Neural progenitor cell (in vitro differentiated cells): ENCODE measurements around the gene FAM83E. TPM values are rescaled to one million over a fixed set of nuclear protein-coding genes. Genes with fewer than 3 reads are reported as not detected.
A peak's percentile ranks its signal among the peaks of the same experiment; 100 is the strongest.

Source experiments
- DNase-seq: peaks from one replicate; pipeline ENCODE4 v3.0.0-alpha.2; 2016; ENCODE audit warnings: low spot score
- H2AFZ ChIP-seq: fragments of 200-600 bp; sonication (generic); replicated peaks from 2 replicates; pipeline ENCODE4 v1.6.1; 2016; ENCODE audit warnings: antibody characterized with exemption
- H3F3A ChIP-seq: fragments of 200-600 bp; sonication (generic); 2 replicates; pipeline ENCODE4 v1.6.1; 2016; ENCODE audit warnings: antibody characterized with exemption, low read depth
- H3K27ac ChIP-seq: fragments of 200-600 bp; sonication (generic); 2 replicates; pipeline ENCODE4 v1.5.1; 2016; ENCODE audit warnings: mild to moderate bottlenecking
- H3K27me3 ChIP-seq: fragments of 200-600 bp; sonication (generic); 2 replicates; pipeline ENCODE4 v1.6.1; 2016; ENCODE audit warnings: mild to moderate bottlenecking, moderate library complexity
- H3K36me3 ChIP-seq: fragments of 200-600 bp; sonication (generic); 2 replicates; pipeline ENCODE4 v1.5.1; 2016
- H3K4me1 ChIP-seq: fragments of 200-600 bp; sonication (generic); 2 replicates; pipeline ENCODE4 v1.6.1; 2016; ENCODE audit warnings: mixed run types
- H3K4me2 ChIP-seq: fragments of 200-600 bp; sonication (generic); 2 replicates; pipeline ENCODE4 v1.6.1; 2016
- H3K4me3 ChIP-seq: fragments of 200-600 bp; sonication (generic); 2 replicates; pipeline ENCODE4 v1.5.1; 2016
- H3K79me2 ChIP-seq: fragments of 200-600 bp; sonication (generic); 2 replicates; pipeline ENCODE4 v1.6.1; 2016; ENCODE audit warnings: low read depth
- H3K9ac ChIP-seq: fragments of 200-600 bp; sonication (generic); 2 replicates; pipeline ENCODE4 v1.6.1; 2016
- H3K9me3 ChIP-seq: fragments of 200-600 bp; sonication (generic); 2 replicates; pipeline ENCODE4 v1.5.1; 2016; ENCODE audit warnings: low read depth
- H4K20me1 ChIP-seq: fragments of 200-600 bp; sonication (generic); 2 replicates; pipeline ENCODE4 v1.6.1; 2016; ENCODE audit warnings: low read depth
- H3K27ac Mint-ChIP-seq: 3 replicates; pipeline ENCODE4 v1.8.0; 2021; ENCODE audit warnings: mixed read lengths
- H3K27me3 Mint-ChIP-seq: 2 replicates; pipeline ENCODE4 v1.8.0; 2022; ENCODE audit warnings: low read depth, mild to moderate bottlenecking, inconsistent platforms, moderate library complexity, mixed read lengths; ENCODE audit not compliant: insufficient read depth
- H3K36me3 Mint-ChIP-seq: 3 replicates; pipeline ENCODE4 v1.8.0; 2021; ENCODE audit warnings: mixed read lengths
- H3K4me1 Mint-ChIP-seq: 3 replicates; pipeline ENCODE4 v1.8.0; 2021; ENCODE audit warnings: mixed read lengths
- H3K4me3 Mint-ChIP-seq: 3 replicates; pipeline ENCODE4 v1.8.0; 2021; ENCODE audit warnings: mild to moderate bottlenecking, moderate library complexity, mixed read lengths
- H3K9me3 Mint-ChIP-seq: 3 replicates; pipeline ENCODE4 v1.8.0; 2020; ENCODE audit warnings: mixed read lengths
- EZH2 ChIP-seq: fragments of 200-600 bp; sonication (generic); IDR thresholded peaks from 2 replicates; pipeline ENCODE4 v1.6.1; 2017; ENCODE audit warnings: antibody characterized with exemption, mild to moderate bottlenecking, moderate library complexity
- EZH2phosphoT487 ChIP-seq: fragments of 200-600 bp; sonication (generic); IDR thresholded peaks from 2 replicates; pipeline ENCODE4 v1.6.1; 2017; ENCODE audit warnings: antibody characterized with exemption
- total RNA-seq: library from RNA; depleted of rRNA; stranded (reverse); fragments of >200 nt; gene quantifications from 2 replicates; pipeline ENCODE4 v1.2.3, GENCODE V29; 2015; ENCODE audit warnings: low replicate concordance
- TF ChIP-seq, protein P1 (sequence below): fragments of 200-600 bp; sonication (generic); IDR thresholded peaks from 2 replicates; pipeline ENCODE4 v1.5.1; 2017; ENCODE audit warnings: antibody characterized with exemption, mild to moderate bottlenecking

FAM83E gene
- total RNA-seq, 1 donor from 2014 or later = 0.06 TPM

DNA sequence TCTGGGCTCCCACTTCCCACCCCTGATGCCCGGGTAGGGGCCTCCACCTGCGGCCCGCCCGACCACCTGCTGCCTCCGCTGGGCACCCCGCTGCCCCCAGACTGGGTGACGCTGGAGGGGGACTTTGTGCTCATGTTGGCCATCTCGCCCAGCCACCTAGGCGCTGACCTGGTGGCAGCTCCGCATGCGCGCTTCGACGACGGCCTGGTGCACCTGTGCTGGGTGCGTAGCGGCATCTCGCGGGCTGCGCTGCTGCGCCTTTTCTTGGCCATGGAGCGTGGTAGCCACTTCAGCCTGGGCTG, 14.4 kb upstream of the FAM83E start:
- Mint-ChIP-seq H3K4me1 (peaks cover 57% of the 10 kb centered on the region), H3K27me3 (peaks cover 4% of the 10 kb centered on the region), H3K36me3 (peaks cover 2% of the 10 kb centered on the region), H3K4me3 (no peak overlapping the region), H3K27ac (no peak overlapping the region), H3K9me3 (no peaks in the 10 kb centered on the region)
- peaks cover 49% of the 10 kb centered on the region for H4K20me1 ChIP-seq
- no peaks in the 10 kb centered on the region for H3K36me3 ChIP-seq
- peaks cover 15% of the 10 kb centered on the region for H3K4me1 ChIP-seq
- H3K79me2 ChIP-seq = peaks cover 22% of the 10 kb centered on the region
- no peak overlapping the region for H2AFZ ChIP-seq
- no peak overlapping the region for H3K4me3 ChIP-seq
- DNase-seq = no peak
- H3K9me3 ChIP-seq = no peaks in the 10 kb centered on the region
- peaks cover 40% of the 10 kb centered on the region for H3F3A ChIP-seq
- no peak for TF ChIP-seq EZH2
- no peak for TF ChIP-seq EZH2phosphoT487
- TF ChIP-seq, protein P1, sequence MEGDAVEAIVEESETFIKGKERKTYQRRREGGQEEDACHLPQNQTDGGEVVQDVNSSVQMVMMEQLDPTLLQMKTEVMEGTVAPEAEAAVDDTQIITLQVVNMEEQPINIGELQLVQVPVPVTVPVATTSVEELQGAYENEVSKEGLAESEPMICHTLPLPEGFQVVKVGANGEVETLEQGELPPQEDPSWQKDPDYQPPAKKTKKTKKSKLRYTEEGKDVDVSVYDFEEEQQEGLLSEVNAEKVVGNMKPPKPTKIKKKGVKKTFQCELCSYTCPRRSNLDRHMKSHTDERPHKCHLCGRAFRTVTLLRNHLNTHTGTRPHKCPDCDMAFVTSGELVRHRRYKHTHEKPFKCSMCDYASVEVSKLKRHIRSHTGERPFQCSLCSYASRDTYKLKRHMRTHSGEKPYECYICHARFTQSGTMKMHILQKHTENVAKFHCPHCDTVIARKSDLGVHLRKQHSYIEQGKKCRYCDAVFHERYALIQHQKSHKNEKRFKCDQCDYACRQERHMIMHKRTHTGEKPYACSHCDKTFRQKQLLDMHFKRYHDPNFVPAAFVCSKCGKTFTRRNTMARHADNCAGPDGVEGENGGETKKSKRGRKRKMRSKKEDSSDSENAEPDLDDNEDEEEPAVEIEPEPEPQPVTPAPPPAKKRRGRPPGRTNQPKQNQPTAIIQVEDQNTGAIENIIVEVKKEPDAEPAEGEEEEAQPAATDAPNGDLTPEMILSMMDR = no peak
- H3K27me3 ChIP-seq = no peaks in the 10 kb centered on the region
- H3K9ac ChIP-seq = no peak overlapping the region
- peak overlapping the region; percentile 70 for H3K4me2 ChIP-seq
- H3K27ac ChIP-seq = peak overlapping the region; percentile 41

DNA sequence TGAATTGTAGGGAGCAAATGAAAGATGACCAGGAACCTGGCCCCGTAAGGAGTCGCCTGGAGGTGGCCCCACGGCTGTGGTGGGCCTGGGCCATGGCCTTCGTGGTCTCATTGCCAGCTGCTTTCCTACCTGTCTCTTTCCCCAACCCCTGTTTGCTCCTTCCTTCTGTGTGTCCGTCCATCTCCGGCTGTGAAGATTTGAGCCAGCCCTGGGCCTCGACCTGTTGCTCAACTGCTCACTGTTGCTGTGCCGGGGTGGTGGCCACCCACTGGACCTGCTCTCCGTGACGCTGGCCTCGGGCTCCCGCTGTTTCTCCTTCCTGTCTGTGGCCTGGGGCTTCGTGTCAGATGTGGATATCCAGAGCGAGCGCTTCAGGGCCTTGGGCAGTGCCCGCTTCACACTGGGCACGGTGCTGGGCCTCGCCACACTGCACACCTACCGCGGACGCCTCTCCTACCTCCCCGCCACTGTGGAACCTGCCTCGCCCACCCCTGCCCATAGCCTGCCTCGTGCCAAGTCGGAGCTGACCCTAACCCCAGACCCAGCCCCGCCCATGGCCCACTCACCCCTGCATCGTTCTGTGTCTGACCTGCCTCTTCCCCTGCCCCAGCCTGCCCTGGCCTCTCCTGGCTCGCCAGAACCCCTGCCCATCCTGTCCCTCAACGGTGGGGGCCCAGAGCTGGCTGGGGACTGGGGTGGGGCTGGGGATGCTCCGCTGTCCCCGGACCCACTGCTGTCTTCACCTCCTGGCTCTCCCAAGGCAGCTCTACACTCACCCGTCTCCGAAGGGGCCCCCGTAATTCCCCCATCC, 13.8 kb upstream of the FAM83E start:
- peaks cover 22% of the 10 kb centered on the region for H3K79me2 ChIP-seq
- H2AFZ ChIP-seq = no peak overlapping the region
- H4K20me1 ChIP-seq = peaks cover 43% of the 10 kb centered on the region
- Mint-ChIP-seq H3K9me3 (no peaks in the 10 kb centered on the region), H3K4me1 (peaks cover 55% of the 10 kb centered on the region), H3K4me3 (peak overlapping the region; percentile 30), H3K36me3 (peaks cover 2% of the 10 kb centered on the region), H3K27ac (peak overlapping the region; percentile 26), H3K27me3 (peaks cover 4% of the 10 kb centered on the region)
- no peaks in the 10 kb centered on the region for H3K36me3 ChIP-seq
- no peak for DNase-seq
- H3K27me3 ChIP-seq = no peaks in the 10 kb centered on the region
- peaks cover 42% of the 10 kb centered on the region for H3F3A ChIP-seq
- H3K4me3 ChIP-seq = no peak overlapping the region
- no peak overlapping the region for H3K27ac ChIP-seq
- no peak overlapping the region for H3K9ac ChIP-seq
- peaks cover 11% of the 10 kb centered on the region for H3K4me1 ChIP-seq
- no peaks in the 10 kb centered on the region for H3K9me3 ChIP-seq
- TF ChIP-seq EZH2phosphoT487 (no peak), EZH2 (no peak)
- TF ChIP-seq, protein P1 = no peak
- H3K4me2 ChIP-seq = no peak overlapping the region

DNA sequence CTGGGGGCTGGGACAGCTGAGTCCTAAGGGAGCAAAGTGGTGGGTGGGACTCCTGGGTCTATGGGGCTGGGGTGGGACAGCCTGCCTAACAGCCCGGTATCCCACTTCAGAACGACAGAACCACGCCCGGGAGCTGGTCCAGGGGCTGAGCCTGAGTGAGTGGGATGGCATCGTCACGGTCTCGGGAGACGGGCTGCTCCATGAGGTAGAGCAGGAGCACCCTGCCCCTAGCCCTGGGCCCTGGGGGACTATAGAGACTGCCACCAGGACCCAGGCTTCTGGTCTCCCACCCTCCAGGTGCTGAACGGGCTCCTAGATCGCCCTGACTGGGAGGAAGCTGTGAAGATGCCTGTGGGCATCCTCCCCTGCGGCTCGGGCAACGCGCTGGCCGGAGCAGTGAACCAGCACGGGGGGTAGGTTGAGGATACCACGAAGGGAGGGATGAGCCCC, 13.0 kb upstream of the FAM83E start:
- no peak overlapping the region for H3K9ac ChIP-seq
- H3K4me2 ChIP-seq = no peak overlapping the region
- H3K4me3 ChIP-seq = no peak overlapping the region
- peaks cover 48% of the 10 kb centered on the region for H3F3A ChIP-seq
- Mint-ChIP-seq H3K9me3 (no peaks in the 10 kb centered on the region), H3K27me3 (peaks cover 4% of the 10 kb centered on the region), H3K4me1 (peaks cover 54% of the 10 kb centered on the region), H3K4me3 (no peak overlapping the region), H3K27ac (no peak overlapping the region), H3K36me3 (peaks cover 2% of the 10 kb centered on the region)
- no peak for TF ChIP-seq EZH2phosphoT487
- no peak for TF ChIP-seq EZH2
- TF ChIP-seq, protein P1 = no peak
- DNase-seq = no peak
- H2AFZ ChIP-seq = no peak overlapping the region
- peaks cover 35% of the 10 kb centered on the region for H4K20me1 ChIP-seq
- H3K27me3 ChIP-seq = no peaks in the 10 kb centered on the region
- H3K79me2 ChIP-seq = peaks cover 28% of the 10 kb centered on the region
- no peaks in the 10 kb centered on the region for H3K9me3 ChIP-seq
- peaks cover 17% of the 10 kb centered on the region for H3K4me1 ChIP-seq
- H3K27ac ChIP-seq = no peak overlapping the region
- no peaks in the 10 kb centered on the region for H3K36me3 ChIP-seq
